A549 (cell line): ENCODE data around the gene PDLIM1.

Source experiments
- CEBPB ChIP-seq, 2 experiments: fragments of >200 bp in 1 of 2; sonication (Bioruptor Twin) in 1 of 2; formaldehyde crosslinking in 1 of 2; IDR thresholded peaks; 2 replicates each; pipeline ENCODE4 v1.6.1; 2012 to 2016
- MAZ ChIP-seq: fragments of 150-350 bp; IDR thresholded peaks from 2 replicates; pipeline ENCODE4 v1.6.1; 2014; ENCODE audit warnings: antibody characterized with exemption, low read depth, low read length, borderline replicate concordance
- MYC ChIP-seq: IDR thresholded peaks from 2 replicates; pipeline ENCODE4 v1.6.1; 2012; ENCODE audit warnings: mild to moderate bottlenecking, inconsistent platforms, low read length, improper control_type of control experiment, borderline replicate concordance
- POLR2A ChIP-seq: IDR thresholded peaks from 2 replicates; pipeline ENCODE4 v1.6.1; 2012; ENCODE audit warnings: mild to moderate bottlenecking, low read length
- TF ChIP-seq, protein P1 (sequence below): fragments of >200 bp; sonication (Bioruptor Twin); formaldehyde crosslinking; IDR thresholded peaks from 3 replicates; pipeline ENCODE4 v1.5.1; 2016
- TF ChIP-seq, protein P2 (sequence below): IDR thresholded peaks from 2 replicates; pipeline ENCODE4 v1.6.1; 2012
- TF ChIP-seq, protein P3 (sequence below): fragments of >200 bp; sonication (Bioruptor Twin); formaldehyde crosslinking; IDR thresholded peaks from 2 replicates; pipeline ENCODE4 v1.6.1; 2016
- TF ChIP-seq, protein P4 (sequence below): IDR thresholded peaks from 2 replicates; pipeline ENCODE4 v1.6.1; 2012

DNA sequence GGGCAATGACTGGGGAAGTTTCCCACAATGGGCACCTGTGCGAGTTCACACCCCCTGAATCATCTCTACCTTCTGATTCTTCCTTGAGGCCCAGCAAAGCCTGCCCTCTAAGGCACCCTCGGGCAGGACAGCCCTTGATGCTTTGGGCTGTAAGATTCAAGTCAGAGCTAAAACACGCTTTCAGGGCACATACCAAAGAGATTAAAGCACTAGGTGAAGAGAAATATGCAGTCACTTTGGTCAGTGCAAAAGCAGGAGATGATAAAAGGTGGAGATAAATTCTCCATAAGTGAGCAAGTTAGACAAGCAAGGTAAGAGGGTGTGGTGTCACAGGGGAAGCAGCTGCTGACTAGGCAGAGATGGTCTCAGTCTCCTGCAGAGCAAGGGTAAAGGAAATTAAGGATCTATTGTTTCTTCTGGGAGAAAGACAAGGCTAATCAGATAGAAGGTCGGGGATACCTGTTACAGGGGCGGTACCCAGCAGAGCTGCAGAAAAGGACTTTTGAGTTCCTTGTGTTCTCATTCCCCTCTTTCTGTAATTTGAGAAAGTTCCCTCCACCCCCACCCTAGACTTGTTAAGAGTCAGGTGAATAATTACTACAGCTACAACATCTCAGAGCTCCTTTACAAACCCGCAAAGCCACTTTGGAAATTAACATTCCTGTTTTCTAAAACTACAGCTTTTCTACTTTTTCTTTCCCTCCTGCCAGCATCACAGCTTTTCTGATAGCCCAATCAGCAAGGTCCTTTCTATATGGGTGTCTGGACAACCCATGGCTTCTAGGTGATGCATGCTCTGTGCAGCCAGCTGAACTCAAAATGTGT is 26.4 kb downstream of the PDLIM1 start:
- TF ChIP-seq POLR2A (no peak), MYC (no peak), MAZ (no peak), CEBPB (IDR thresholded peaks at IDR 0.05) (no peak)
- TF ChIP-seq, protein P1, sequence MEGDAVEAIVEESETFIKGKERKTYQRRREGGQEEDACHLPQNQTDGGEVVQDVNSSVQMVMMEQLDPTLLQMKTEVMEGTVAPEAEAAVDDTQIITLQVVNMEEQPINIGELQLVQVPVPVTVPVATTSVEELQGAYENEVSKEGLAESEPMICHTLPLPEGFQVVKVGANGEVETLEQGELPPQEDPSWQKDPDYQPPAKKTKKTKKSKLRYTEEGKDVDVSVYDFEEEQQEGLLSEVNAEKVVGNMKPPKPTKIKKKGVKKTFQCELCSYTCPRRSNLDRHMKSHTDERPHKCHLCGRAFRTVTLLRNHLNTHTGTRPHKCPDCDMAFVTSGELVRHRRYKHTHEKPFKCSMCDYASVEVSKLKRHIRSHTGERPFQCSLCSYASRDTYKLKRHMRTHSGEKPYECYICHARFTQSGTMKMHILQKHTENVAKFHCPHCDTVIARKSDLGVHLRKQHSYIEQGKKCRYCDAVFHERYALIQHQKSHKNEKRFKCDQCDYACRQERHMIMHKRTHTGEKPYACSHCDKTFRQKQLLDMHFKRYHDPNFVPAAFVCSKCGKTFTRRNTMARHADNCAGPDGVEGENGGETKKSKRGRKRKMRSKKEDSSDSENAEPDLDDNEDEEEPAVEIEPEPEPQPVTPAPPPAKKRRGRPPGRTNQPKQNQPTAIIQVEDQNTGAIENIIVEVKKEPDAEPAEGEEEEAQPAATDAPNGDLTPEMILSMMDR, result no peak
- TF ChIP-seq, protein P2, sequence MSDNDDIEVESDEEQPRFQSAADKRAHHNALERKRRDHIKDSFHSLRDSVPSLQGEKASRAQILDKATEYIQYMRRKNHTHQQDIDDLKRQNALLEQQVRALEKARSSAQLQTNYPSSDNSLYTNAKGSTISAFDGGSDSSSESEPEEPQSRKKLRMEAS, result no peak
- TF ChIP-seq, protein P3, sequence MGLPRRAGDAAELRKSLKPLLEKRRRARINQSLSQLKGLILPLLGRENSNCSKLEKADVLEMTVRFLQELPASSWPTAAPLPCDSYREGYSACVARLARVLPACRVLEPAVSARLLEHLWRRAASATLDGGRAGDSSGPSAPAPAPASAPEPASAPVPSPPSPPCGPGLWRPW, result no peak
- TF ChIP-seq, protein P4, sequence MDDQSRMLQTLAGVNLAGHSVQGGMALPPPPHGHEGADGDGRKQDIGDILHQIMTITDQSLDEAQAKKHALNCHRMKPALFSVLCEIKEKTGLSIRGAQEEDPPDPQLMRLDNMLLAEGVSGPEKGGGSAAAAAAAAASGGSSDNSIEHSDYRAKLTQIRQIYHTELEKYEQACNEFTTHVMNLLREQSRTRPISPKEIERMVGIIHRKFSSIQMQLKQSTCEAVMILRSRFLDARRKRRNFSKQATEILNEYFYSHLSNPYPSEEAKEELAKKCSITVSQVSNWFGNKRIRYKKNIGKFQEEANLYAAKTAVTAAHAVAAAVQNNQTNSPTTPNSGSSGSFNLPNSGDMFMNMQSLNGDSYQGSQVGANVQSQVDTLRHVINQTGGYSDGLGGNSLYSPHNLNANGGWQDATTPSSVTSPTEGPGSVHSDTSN, result no peak
